Measurements from ENCODE around the gene BAHCC1. TPM values are rescaled to one million over a fixed set of nuclear protein-coding genes. Genes with fewer than 3 reads are reported as not detected.

BAHCC1 gene
- total RNA-seq, 1 donor, result 2.0 TPM

GRCh38 chr17:81388612-81389367, 6.5 kb upstream of the BAHCC1 start:
- Histone ChIP-seq H3K9me3 (ENCODE audit: low read depth, low read length) (no peaks in the 10 kb centered on the region), H3K4me3 (ENCODE audit: low read length) (no peak overlapping the region), H3K27me3 (ENCODE audit: insufficient read depth, low read length) (peaks cover 35% of the 10 kb centered on the region), H3K4me1 (ENCODE audit: insufficient read depth, low read length) (peaks cover 38% of the 10 kb centered on the region)

GRCh38 chr17:81389585-81389984, 5.7 kb upstream of the BAHCC1 start:
- Histone ChIP-seq H3K4me1 (ENCODE audit: insufficient read depth, low read length) (peaks cover 45% of the 10 kb centered on the region), H3K9me3 (ENCODE audit: low read depth, low read length) (no peaks in the 10 kb centered on the region), H3K4me3 (ENCODE audit: low read length) (no peak overlapping the region), H3K27me3 (ENCODE audit: insufficient read depth, low read length) (peaks cover 43% of the 10 kb centered on the region)

GRCh38 chr17:81390029-81390872, 5.0 kb upstream of the BAHCC1 start:
- H3K27me3 ChIP-seq (ENCODE audit: insufficient read depth, low read length), result peaks cover 45% of the 10 kb centered on the region
- H3K4me1 ChIP-seq (ENCODE audit: insufficient read depth, low read length), result peaks cover 52% of the 10 kb centered on the region

GRCh38 chr17:81390873-81391255, 4.4 kb upstream of the BAHCC1 start:
- Histone ChIP-seq H3K4me1 (ENCODE audit: insufficient read depth, low read length) (peaks cover 56% of the 10 kb centered on the region), H3K9me3 (ENCODE audit: low read depth, low read length) (no peaks in the 10 kb centered on the region), H3K4me3 (ENCODE audit: low read length) (no peak overlapping the region), H3K27me3 (ENCODE audit: insufficient read depth, low read length) (peaks cover 44% of the 10 kb centered on the region)

More at GRCh38 chr17:81390029-81390872, 5.0 kb upstream of the BAHCC1 start:
- H3K9me3 ChIP-seq (ENCODE audit: low read depth, low read length), result no peaks in the 10 kb centered on the region
- H3K4me3 ChIP-seq (ENCODE audit: low read length), result no peak overlapping the region

- H3K4me1 ChIP-seq (ENCODE audit: insufficient read depth, low read length), result peaks cover 57% of the 10 kb centered on the region
- no peak overlapping the region for H3K4me3 ChIP-seq (ENCODE audit: low read length)
- peaks cover 43% of the 10 kb centered on the region for H3K27me3 ChIP-seq (ENCODE audit: insufficient read depth, low read length)
- H3K9me3 ChIP-seq (ENCODE audit: low read depth, low read length), result no peaks in the 10 kb centered on the region
Measured at GRCh38 chr17:81391293-81391935, 3.8 kb upstream of the BAHCC1 start.

- peak overlapping the region; percentile 41 for H3K4me3 ChIP-seq (ENCODE audit: low read length)
- H3K4me1 ChIP-seq (ENCODE audit: insufficient read depth, low read length), result peaks cover 59% of the 10 kb centered on the region
- no peaks in the 10 kb centered on the region for H3K9me3 ChIP-seq (ENCODE audit: low read depth, low read length)
- H3K27me3 ChIP-seq (ENCODE audit: insufficient read depth, low read length), result peaks cover 51% of the 10 kb centered on the region
Measured at GRCh38 chr17:81391936-81392908, 3.0 kb upstream of the BAHCC1 start.

- Histone ChIP-seq H3K4me1 (ENCODE audit: insufficient read depth, low read length) (peaks cover 60% of the 10 kb centered on the region), H3K9me3 (ENCODE audit: low read depth, low read length) (no peaks in the 10 kb centered on the region), H3K27me3 (ENCODE audit: insufficient read depth, low read length) (peaks cover 54% of the 10 kb centered on the region), H3K4me3 (ENCODE audit: low read length) (peak overlapping the region; percentile 41)
Measured at GRCh38 chr17:81392909-81393654, 2.2 kb upstream of the BAHCC1 start.

GRCh38 chr17:81393684-81394376, 1.4 kb upstream of the BAHCC1 start:
- Histone ChIP-seq H3K9me3 (ENCODE audit: low read depth, low read length) (no peaks in the 10 kb centered on the region), H3K27me3 (ENCODE audit: insufficient read depth, low read length) (peaks cover 59% of the 10 kb centered on the region), H3K4me1 (ENCODE audit: insufficient read depth, low read length) (peaks cover 68% of the 10 kb centered on the region), H3K4me3 (ENCODE audit: low read length) (peak overlapping the region; percentile 41)

- no peak overlapping the region for H3K4me3 ChIP-seq (ENCODE audit: low read length)
- no peaks in the 10 kb centered on the region for H3K9me3 ChIP-seq (ENCODE audit: low read depth, low read length)
- peaks cover 71% of the 10 kb centered on the region for H3K4me1 ChIP-seq (ENCODE audit: insufficient read depth, low read length)
- H3K27me3 ChIP-seq (ENCODE audit: insufficient read depth, low read length), result peaks cover 61% of the 10 kb centered on the region
Measured at GRCh38 chr17:81394377-81394920, 808 bp upstream of the BAHCC1 start.

- Histone ChIP-seq H3K9me3 (ENCODE audit: low read depth, low read length) (no peaks in the 10 kb centered on the region), H3K27me3 (ENCODE audit: insufficient read depth, low read length) (peaks cover 68% of the 10 kb centered on the region), H3K4me1 (ENCODE audit: insufficient read depth, low read length) (peaks cover 78% of the 10 kb centered on the region), H3K4me3 (ENCODE audit: low read length) (peak overlapping the region; percentile 40)
Measured at GRCh38 chr17:81395600-81396277, 482 bp downstream of the BAHCC1 start.

GRCh38 chr17:81396278-81396721, 1.0 kb downstream of the BAHCC1 start:
- Histone ChIP-seq H3K4me1 (ENCODE audit: insufficient read depth, low read length) (peaks cover 84% of the 10 kb centered on the region), H3K4me3 (ENCODE audit: low read length) (peak overlapping the region; percentile 40), H3K9me3 (ENCODE audit: low read depth, low read length) (no peaks in the 10 kb centered on the region), H3K27me3 (ENCODE audit: insufficient read depth, low read length) (peaks cover 73% of the 10 kb centered on the region)

- Histone ChIP-seq H3K4me3 (ENCODE audit: low read length) (peak overlapping the region; percentile 40), H3K9me3 (ENCODE audit: low read depth, low read length) (no peaks in the 10 kb centered on the region), H3K27me3 (ENCODE audit: insufficient read depth, low read length) (peaks cover 79% of the 10 kb centered on the region), H3K4me1 (ENCODE audit: insufficient read depth, low read length) (peaks cover 87% of the 10 kb centered on the region)
Measured at GRCh38 chr17:81396722-81397313, 1.6 kb downstream of the BAHCC1 start.

Measured in mononuclear cell (primary cell).